SJCRH30 (cell line): ENCODE measurements around the gene KAT2B. TPM values are rescaled to one million over a fixed set of nuclear protein-coding genes. Genes with fewer than 3 reads are reported as not detected.
"Not testable (repeated sequence)": the region's sequence is repeated elsewhere in the genome, so short reads cannot be mapped to it uniquely, and the experiment has no call there.

ENCODE experiments used
- DNase-seq, 2 experiments: peaks; one replicate each; pipeline ENCODE4 v3.0.0-alpha.2; 2015 to 2020
- H3K27ac ChIP-seq: fragments of 250-450 bp; sonication (Bioruptor Pico); 2 replicates; pipeline ENCODE4 v1.5.1; 2020; ENCODE audit warnings: mild to moderate bottlenecking, moderate library complexity
- H3K27me3 ChIP-seq: fragments of 250-450 bp; sonication (Bioruptor Pico); 2 replicates; pipeline ENCODE4 v1.5.1; 2020; ENCODE audit warnings: mild to moderate bottlenecking, moderate library complexity
- H3K36me3 ChIP-seq: fragments of 250-450 bp; sonication (Bioruptor Pico); 2 replicates; pipeline ENCODE4 v1.5.1; 2020; ENCODE audit warnings: mild to moderate bottlenecking, moderate library complexity
- H3K4me1 ChIP-seq: fragments of 250-450 bp; sonication (Bioruptor Pico); 2 replicates; pipeline ENCODE4 v1.5.1; 2020; ENCODE audit warnings: mild to moderate bottlenecking, moderate library complexity
- H3K4me3 ChIP-seq: fragments of 250-450 bp; sonication (Bioruptor Pico); 2 replicates; pipeline ENCODE4 v1.5.1; 2020; ENCODE audit warnings: mild to moderate bottlenecking, moderate library complexity
- H3K9me3 ChIP-seq: fragments of 250-450 bp; sonication (Bioruptor Pico); replicated peaks from 2 replicates; pipeline ENCODE4 v1.5.1; 2020; ENCODE audit warnings: mild to moderate bottlenecking, moderate library complexity
- total RNA-seq: library from RNA; depleted of rRNA; stranded (reverse); fragments of >200 nt; shearing (Covaris generic); gene quantifications from 2 replicates; pipeline ENCODE4 v1.2.3, GENCODE V29; 2014

Gene KAT2B
- total RNA-seq, 1 experiment from 2014 or later, result 5.3 TPM

DNA sequence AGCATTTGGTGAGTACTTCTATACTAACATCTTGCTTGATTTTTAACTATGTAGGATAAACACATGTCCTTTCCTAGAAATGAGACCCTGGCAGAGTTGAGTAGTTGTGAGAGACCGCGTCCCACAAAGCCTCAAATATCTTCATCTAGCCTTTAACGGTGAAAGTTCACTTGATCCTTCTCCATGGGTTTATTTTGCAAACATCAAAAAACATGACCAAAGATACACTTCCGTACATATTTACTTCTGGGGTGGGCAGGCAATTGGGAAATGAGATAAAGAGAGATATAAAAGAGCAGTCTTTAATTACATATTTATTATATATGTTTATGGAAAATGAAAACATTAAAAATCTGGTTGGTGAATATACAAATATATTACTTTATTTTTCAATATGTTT is 5.2 kb upstream of the KAT2B start:
- no peaks in the 10 kb centered on the region for H3K9me3 ChIP-seq
- H3K4me3 ChIP-seq, result no peak overlapping the region
- no peaks in the 10 kb centered on the region for H3K36me3 ChIP-seq
- no peaks in the 10 kb centered on the region for H3K27me3 ChIP-seq
- no peak for DNase-seq
- no peak overlapping the region for H3K27ac ChIP-seq
- no peaks in the 10 kb centered on the region for H3K4me1 ChIP-seq

DNA sequence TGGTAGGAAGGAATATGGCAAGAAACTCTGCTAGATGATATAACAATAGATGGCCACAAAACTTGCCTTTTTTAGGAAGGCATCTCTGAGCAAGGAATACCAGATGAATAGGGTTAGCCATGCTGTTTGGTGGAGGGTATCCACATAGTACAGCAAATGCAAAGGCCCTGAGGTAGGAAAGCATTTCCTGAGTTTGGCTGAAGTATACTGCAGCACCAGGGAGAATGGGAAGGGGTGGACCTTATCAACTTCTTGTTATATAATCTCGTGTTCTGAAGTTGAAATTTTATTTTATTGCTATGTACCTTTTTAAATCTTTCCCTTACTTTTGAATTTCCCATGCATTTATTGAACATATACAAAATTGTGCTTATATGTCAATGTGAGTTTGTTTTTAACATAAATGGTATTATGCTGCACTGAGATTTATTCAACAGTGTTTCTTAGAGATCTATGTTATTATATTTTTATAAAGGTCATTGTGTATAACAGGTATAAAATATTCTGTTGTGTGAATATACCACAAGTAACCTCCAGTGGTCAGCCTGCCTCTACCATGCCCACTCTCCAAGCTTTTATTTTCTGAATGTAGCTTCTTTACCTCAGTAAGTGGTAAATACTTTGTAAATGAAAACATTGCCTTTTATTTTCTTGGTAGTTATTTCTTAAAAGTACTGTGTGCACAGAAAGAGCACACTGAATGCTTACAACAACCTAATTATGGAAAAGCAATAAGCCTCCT is 2.8 kb upstream of the KAT2B start:
- Histone ChIP-seq H3K4me3 (no peak overlapping the region), H3K27me3 (no peaks in the 10 kb centered on the region), H3K36me3 (no peaks in the 10 kb centered on the region), H3K27ac (no peak overlapping the region), H3K9me3 (no peaks in the 10 kb centered on the region), H3K4me1 (peaks cover 8% of the 10 kb centered on the region; the same call in 1 of the 2 replicates)
- DNase-seq, result no peak

DNA sequence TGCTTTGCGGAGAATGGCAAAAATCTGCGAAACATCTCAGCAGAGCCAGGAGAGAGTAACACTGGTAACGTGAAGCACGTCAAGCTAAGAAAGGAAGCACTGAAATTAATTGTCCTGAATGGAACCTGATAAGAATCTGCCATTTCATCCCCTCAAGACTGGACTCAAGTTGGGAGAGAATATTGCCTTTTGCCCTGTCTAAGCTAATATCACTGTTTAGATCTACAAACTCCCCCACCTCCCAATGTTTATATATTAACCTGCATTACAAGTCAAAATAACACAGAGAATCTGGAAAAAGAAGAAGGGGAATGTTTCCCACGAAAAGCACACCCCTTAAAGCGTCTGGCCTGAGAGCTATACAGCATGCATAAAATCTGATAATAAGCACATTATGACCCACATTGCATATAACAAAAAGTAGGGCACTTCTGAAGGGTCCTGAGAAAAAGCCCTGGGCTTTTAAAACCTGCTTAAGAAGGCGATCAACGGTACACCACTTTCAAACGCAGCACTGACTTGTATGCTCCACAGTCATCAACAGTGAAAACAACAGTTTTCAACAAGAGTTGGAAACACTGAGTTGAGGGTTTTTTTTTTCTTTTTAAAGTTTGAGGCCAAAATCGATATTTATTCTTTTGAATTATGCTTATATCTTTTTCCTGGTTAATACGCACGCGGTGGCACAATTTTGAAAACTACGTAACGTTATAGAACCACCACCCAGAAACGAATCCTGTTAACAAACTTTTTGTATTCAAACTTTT is 1.4 kb upstream of the KAT2B start:
- Histone ChIP-seq H3K4me3 (peak overlapping the region; percentile 81), H3K36me3 (no peaks in the 10 kb centered on the region), H3K9me3 (no peaks in the 10 kb centered on the region), H3K27ac (no peak overlapping the region), H3K27me3 (no peaks in the 10 kb centered on the region), H3K4me1 (peaks cover 9% of the 10 kb centered on the region; the same call in 1 of the 2 replicates)
- no peak for DNase-seq

DNA sequence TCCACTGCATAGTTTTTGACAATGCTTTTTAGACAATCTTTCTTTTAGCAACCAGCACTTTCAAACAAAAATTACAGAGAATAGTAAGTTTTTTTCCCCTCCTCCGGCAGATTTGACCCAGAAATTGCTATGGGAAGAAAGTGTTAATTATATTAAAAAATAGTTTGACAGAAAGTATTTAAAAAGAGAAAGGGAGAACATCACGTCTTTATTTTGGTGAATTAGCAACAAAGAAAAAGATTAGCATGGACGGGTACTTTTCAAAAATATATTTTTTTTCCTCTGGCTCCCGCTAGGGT is 831 bp upstream of the KAT2B start:
- DNase-seq, result no peak
- Histone ChIP-seq H3K4me3 (peak overlapping the region; percentile 81), H3K9me3 (no peaks in the 10 kb centered on the region), H3K36me3 (no peaks in the 10 kb centered on the region), H3K27ac (no peak overlapping the region), H3K27me3 (no peaks in the 10 kb centered on the region), H3K4me1 (peaks cover 9% of the 10 kb centered on the region; the same call in 1 of the 2 replicates)

DNA sequence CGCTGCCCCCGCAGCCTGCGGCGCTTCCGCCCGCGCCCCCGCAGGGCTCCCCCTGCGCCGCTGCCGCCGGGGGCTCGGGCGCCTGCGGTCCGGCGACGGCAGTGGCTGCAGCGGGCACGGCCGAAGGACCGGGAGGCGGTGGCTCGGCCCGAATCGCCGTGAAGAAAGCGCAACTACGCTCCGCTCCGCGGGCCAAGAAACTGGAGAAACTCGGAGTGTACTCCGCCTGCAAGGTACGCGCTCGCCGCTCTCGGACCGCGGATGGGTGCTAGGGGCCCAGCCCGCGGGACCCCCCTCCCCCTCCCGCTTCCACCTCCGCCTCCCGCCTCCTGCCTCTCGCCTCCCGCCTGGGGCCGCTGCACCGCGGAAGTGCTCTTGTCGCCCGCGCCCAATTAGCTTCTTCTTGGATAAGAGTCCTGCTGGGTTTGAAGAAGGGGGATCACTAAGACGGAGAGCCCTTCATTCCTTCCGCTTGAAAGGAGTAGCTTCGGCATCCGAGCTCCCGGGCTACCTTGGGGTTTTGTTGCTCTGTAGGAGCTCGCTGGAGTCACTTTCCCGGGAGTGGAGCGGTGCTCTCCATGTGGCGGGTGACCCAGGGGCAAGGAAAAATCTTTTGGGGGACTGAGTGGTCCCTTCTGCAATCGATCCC is 426 bp downstream of the KAT2B start:
- H3K27me3 ChIP-seq, result no peaks in the 10 kb centered on the region
- no peaks in the 10 kb centered on the region for H3K9me3 ChIP-seq
- H3K36me3 ChIP-seq, result no peaks in the 10 kb centered on the region
- DNase-seq, result peak; percentile 55 to 58
- H3K4me3 ChIP-seq, result peak overlapping the region; percentile 81
- H3K27ac ChIP-seq, result peak overlapping the region; percentile 23; the same call in 1 of the 2 replicates
- H3K4me1 ChIP-seq, result peaks cover 9% of the 10 kb centered on the region; the same call in 1 of the 2 replicates

DNA sequence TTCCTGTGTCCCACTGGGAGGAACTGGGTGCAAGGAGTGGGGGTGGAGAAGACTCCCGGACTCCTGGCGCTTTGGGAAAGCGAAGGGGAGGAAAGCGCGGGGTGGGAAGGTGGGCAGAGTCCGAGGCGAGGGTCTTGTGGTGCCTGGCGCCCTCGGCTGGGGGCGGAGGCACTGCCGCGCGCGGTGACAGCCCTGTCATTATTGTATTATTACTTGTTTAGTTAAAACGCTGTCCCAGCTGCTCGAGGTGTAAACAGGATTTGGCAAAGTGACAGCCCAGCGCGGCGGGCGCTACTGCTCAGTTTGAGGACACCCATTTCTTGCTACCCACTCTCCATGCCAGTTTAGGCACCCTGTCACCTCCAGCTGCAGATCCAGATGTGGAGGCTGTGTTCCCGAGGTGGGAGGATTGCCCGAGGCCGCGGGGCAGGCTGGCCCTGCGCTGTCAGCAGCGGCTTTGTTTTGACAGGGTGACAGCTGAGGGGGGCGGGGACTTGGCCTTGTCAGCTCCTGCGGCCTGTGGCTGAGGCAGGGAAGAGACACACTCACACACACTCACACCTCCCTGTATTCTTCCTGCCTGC is 1.0 kb downstream of the KAT2B start:
- peak overlapping the region; percentile 81 for H3K4me3 ChIP-seq
- no peaks in the 10 kb centered on the region for H3K36me3 ChIP-seq
- peak; percentile 76 to 78 for DNase-seq
- peaks cover 9% of the 10 kb centered on the region; the same call in 1 of the 2 replicates for H3K4me1 ChIP-seq
- H3K27ac ChIP-seq, result peak overlapping the region; percentile 23; the same call in 1 of the 2 replicates
- no peaks in the 10 kb centered on the region for H3K9me3 ChIP-seq
- no peaks in the 10 kb centered on the region for H3K27me3 ChIP-seq

DNA sequence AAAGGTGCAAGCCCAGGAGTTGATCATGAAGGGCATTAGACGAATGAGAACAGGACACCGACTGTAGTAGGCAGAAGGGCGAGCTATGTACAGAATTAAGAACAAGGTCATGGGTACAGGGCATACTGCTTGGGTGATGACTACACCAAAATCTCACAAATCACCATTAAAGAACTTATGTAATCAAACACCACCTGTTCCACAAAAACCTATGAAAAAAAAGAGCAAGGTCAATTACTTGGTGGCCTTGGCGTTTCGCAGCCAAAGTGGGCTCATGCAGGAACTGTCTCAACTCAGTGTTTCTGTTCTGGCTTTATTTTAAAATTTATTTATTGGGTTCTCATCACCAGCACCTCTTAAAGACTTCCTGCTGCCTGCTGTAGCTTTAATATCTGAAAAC is 2.1 kb downstream of the KAT2B start:
- no peak overlapping the region for H3K27ac ChIP-seq
- no peaks in the 10 kb centered on the region for H3K9me3 ChIP-seq
- peaks cover 9% of the 10 kb centered on the region; the same call in 1 of the 2 replicates for H3K4me1 ChIP-seq
- no peak for DNase-seq
- H3K4me3 ChIP-seq, result no peak overlapping the region
- no peaks in the 10 kb centered on the region for H3K27me3 ChIP-seq
- H3K36me3 ChIP-seq, result no peaks in the 10 kb centered on the region

DNA sequence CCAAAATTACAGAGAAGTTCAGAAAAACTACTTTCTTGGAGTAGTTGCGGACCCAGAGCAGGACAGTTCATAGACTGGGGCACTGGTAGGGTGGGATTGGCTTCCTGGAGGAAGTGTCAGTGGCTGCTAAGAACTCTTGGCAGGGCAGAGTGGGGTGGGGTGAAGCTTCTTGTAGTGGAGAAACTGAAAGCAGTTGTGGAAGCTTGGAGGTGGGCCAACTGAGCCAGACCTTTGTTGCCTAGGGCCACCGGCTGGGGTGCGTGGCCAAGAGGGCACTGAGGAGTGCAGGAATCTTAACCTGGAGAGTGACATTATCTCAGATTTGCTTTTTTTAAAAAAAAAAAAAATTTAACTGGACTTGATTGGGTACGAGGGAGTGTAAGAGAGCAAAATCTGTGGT is 3.1 kb downstream of the KAT2B start:
- no peak for DNase-seq
- H3K9me3 ChIP-seq, result no peaks in the 10 kb centered on the region
- no peak overlapping the region for H3K27ac ChIP-seq
- H3K4me3 ChIP-seq, result no peak overlapping the region
- peaks cover 9% of the 10 kb centered on the region; the same call in 1 of the 2 replicates for H3K4me1 ChIP-seq
- no peaks in the 10 kb centered on the region for H3K36me3 ChIP-seq
- H3K27me3 ChIP-seq, result no peaks in the 10 kb centered on the region

DNA sequence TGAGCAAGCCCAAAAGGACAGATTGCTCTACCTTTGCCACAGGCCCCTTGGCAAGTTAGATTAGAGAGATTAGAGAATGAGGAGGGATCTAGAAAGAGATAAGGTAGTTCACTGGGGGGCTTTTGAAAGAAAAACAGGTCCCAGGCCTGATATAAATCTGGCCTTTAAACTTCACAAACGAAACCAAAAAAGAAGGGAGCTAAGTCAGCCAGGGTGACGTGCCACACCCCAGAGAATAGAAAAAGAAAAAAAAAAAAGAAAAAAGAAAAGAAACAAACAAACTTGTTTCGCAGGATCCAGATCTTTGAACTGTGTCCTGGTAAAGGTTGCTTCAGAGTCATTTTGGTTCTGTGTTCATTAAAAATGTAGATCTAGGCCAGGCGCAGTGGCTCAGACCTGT is 3.6 kb downstream of the KAT2B start:
- no peaks in the 10 kb centered on the region for H3K36me3 ChIP-seq
- H3K9me3 ChIP-seq, result no peaks in the 10 kb centered on the region
- no peak overlapping the region for H3K27ac ChIP-seq
- H3K4me1 ChIP-seq, result peaks cover 9% of the 10 kb centered on the region; the same call in 1 of the 2 replicates
- no peak overlapping the region for H3K4me3 ChIP-seq
- H3K27me3 ChIP-seq, result no peaks in the 10 kb centered on the region
- DNase-seq, result no peak

DNA sequence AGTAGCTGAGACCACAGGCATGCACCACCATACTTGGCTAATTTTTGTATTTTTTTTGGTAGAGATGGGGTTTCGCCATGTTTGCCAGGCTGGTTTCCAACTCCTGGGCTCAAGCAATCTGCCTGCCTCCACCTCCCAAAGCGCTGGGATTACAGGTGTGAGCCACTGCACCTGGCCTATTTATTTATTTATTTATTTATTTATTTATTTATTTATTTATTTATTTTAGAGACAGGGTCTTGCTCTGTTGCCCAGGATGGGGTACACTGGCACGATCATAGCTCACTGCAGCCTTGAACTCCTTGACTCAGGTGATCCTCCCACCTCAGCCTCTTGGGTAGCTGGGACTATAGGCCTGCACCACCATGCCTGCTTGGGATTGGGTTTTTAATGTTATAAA is 4.9 kb downstream of the KAT2B start:
- H3K36me3 ChIP-seq, H3K9me3 ChIP-seq, H3K27me3 ChIP-seq, H3K4me3 ChIP-seq, DNase-seq, H3K4me1 ChIP-seq, H3K27ac ChIP-seq: not testable (repeated sequence)

DNA sequence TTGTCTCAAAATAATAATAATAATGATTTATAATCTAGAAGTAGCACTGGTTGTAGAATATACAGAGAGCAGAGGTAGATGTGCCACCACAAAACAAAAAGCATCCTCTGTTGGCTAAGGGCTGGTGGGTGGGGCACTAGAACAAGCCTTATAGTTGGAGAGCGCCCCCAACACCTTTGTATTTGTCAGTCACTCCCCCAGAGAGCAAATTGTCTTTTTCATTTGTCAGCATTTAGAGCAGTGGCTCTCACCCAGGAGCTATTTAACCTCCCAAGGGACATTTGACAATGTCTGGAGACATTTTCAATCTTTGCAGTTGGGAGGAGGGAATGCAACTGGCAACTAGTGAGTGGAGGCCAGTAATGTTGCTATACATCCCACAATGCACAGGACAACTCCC is 6.3 kb downstream of the KAT2B start:
- Histone ChIP-seq H3K27me3 (no peaks in the 10 kb centered on the region), H3K9me3 (no peaks in the 10 kb centered on the region), H3K36me3 (no peaks in the 10 kb centered on the region), H3K27ac (no peak overlapping the region), H3K4me1 (peaks cover 9% of the 10 kb centered on the region; the same call in 1 of the 2 replicates), H3K4me3 (no peak overlapping the region)
- no peak for DNase-seq

DNA sequence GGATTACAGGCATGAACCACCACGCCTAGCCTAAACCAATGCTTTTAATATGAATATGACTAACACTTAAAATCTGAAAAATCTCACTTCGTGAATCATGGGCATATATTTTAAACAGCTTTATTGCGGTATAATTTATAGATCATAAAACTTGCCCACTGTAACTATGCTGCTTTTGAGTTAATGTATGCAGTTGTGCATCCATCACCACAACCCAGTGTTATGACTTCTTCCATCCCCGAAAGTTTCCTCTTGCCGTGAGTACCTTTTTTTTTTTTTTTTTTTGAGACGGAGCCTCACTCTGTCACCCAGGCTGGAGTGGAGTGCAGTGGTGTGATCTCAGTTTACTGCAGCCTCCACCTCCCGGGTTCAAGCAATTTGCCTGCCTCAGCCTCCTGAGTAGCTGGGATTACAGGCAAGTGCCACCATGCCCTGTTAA is 7.1 kb downstream of the KAT2B start:
- no peaks in the 10 kb centered on the region for H3K9me3 ChIP-seq
- no peak overlapping the region for H3K4me3 ChIP-seq
- no peak for DNase-seq
- H3K27ac ChIP-seq, result no peak overlapping the region
- peaks cover 1% of the 10 kb centered on the region; the same call in 1 of the 2 replicates for H3K4me1 ChIP-seq
- no peaks in the 10 kb centered on the region for H3K27me3 ChIP-seq
- H3K36me3 ChIP-seq, result no peaks in the 10 kb centered on the region

DNA sequence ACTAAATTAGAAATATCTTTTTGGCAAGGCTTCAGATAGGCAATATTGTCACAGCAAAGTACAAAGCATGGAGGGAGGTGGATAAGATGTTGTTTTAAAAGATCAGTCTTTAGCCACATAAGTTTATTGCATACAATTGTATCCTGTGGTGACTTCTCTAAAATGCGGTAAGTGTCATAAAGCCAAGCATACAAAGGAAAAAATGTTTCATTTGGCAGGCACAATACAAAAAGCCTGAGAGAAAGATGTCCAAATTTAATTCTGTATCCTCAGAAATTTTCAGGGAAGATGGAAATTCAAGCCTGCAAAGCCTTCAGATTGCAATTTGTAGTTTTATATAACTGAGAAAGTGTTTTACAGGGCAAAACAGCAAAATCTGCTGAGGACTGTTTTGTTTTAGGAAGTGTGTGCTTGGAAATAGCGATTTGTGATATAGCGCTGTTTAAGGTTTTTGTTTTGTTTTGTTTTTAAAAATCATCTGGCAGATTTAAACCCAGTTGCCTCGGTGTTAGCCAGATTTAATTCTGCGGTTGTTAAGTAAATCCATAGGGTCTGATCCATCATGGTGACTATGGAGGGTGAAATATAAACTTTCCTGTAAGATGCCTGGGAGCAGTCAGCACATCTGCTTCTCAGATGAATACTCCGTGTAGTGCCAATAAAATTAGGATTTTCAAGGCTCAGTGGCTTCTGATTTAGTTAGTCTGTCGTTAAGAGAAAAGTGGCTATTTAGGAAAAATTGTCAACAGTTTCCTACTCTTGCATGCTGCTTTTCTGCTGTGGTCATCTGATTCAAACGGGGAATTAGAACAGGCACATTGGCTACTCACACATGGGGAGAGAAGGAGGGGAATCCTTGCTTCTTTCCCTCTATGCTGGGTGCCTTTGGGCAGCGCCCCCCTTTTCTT is 8.0 kb downstream of the KAT2B start:
- H3K27me3 ChIP-seq, result no peaks in the 10 kb centered on the region
- no peak overlapping the region for H3K27ac ChIP-seq
- no peaks in the 10 kb centered on the region for H3K4me1 ChIP-seq
- H3K4me3 ChIP-seq, result no peak overlapping the region
- no peaks in the 10 kb centered on the region for H3K36me3 ChIP-seq
- no peak for DNase-seq
- H3K9me3 ChIP-seq, result no peaks in the 10 kb centered on the region
